DMS79 (cell line): ENCODE results near the gene C1orf50.
A peak's percentile ranks its signal among the peaks of the same experiment; 100 is the strongest.
"Not testable (repeated sequence)": the region's sequence is repeated elsewhere in the genome, so short reads cannot be mapped to it uniquely, and the experiment has no call there.

Experiments
- DNase-seq: peaks from one replicate; lab custom pipeline; 2025; lab: John Stamatoyannopoulos, UW

Gene C1orf50

GRCh38 chr1:42739753-42740700, 27.0 kb upstream of the C1orf50 start, which contains the start of gene CLDN19:
CLDN19 (minus strand) TSS chr1:42740236; CDS start chr1:42740063, 173 bp downstream.
- DNase-seq: no peak

GRCh38 chr1:42740851-42741580, 26.0 kb upstream of the C1orf50 start:
- DNase-seq: no peak

GRCh38 chr1:42741706-42742105, 25.3 kb upstream of the C1orf50 start:
- no peak for DNase-seq

- no peak for DNase-seq
Measured at GRCh38 chr1:42742141-42742540, 24.9 kb upstream of the C1orf50 start.

GRCh38 chr1:42742617-42743316, 24.3 kb upstream of the C1orf50 start:
- DNase-seq: peak; percentile 80

GRCh38 chr1:42743317-42744147, 23.5 kb upstream of the C1orf50 start:
- peak; percentile 73 for DNase-seq

GRCh38 chr1:42744148-42744413, 23.0 kb upstream of the C1orf50 start:
- DNase-seq: no peak

- DNase-seq: no peak
Measured at GRCh38 chr1:42745851-42746250, 21.2 kb upstream of the C1orf50 start.

- DNase-seq: no peak
Measured at GRCh38 chr1:42746436-42747105, 20.5 kb upstream of the C1orf50 start.

- DNase-seq: no peak
Measured at GRCh38 chr1:42747125-42747524, 19.9 kb upstream of the C1orf50 start.

- no peak for DNase-seq
Measured at GRCh38 chr1:42748021-42748420, 19.0 kb upstream of the C1orf50 start.

GRCh38 chr1:42748461-42749410, 18.3 kb upstream of the C1orf50 start:
- no peak for DNase-seq

GRCh38 chr1:42750041-42750440, 17.0 kb upstream of the C1orf50 start:
- no peak for DNase-seq

- DNase-seq: not testable (repeated sequence)
Measured at GRCh38 chr1:42751511-42752070, 15.5 kb upstream of the C1orf50 start.

GRCh38 chr1:42752284-42752683, 14.8 kb upstream of the C1orf50 start:
- DNase-seq: no peak

GRCh38 chr1:42753070-42753469, 14.0 kb upstream of the C1orf50 start:
- no peak for DNase-seq

- DNase-seq: no peak
Measured at GRCh38 chr1:42756956-42757891, 9.8 kb upstream of the C1orf50 start.

- no peak for DNase-seq
Measured at GRCh38 chr1:42757892-42758275, 9.2 kb upstream of the C1orf50 start.

- no peak for DNase-seq
Measured at GRCh38 chr1:42758641-42759040, 8.4 kb upstream of the C1orf50 start.
